NCI-H82 treated with DMSO at 0.1 percent for 48 hours (cell line): Measurements from ENCODE around the gene TMEM207.
"Not testable (repeated sequence)": the region's sequence is repeated elsewhere in the genome, so short reads cannot be mapped to it uniquely, and the experiment has no call there.

ENCODE experiments used
- DNase-seq: peaks from one replicate; lab custom pipeline; 2025; ENCODE audit not compliant: unreplicated experiment; lab: John Stamatoyannopoulos, UW

TMEM207 gene

DNA sequence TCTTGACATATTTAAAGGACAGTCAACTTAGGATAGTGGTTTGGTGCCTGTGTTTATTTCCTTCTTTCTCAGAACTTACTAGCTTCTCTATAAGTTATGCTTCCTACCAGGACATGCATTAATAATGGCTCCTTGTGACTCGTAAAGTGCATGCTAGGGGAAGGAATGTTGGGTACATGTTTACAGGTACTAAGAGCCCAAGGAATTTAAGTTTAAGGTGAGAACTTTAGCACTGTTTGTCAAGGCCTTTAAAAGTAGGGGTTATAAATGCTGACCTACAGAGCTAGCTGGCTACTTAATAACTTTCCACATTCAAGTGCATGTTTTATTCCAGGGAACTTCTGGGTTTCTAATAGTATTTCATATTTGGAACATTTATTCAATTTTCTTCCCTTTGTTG, at the start of gene TMEM207:
TMEM207 (minus strand) TSS at position 101 of the 400 bp plus-strand sequence; CDS start at position 9, 92 bp downstream.
- DNase-seq, result no peak

DNA sequence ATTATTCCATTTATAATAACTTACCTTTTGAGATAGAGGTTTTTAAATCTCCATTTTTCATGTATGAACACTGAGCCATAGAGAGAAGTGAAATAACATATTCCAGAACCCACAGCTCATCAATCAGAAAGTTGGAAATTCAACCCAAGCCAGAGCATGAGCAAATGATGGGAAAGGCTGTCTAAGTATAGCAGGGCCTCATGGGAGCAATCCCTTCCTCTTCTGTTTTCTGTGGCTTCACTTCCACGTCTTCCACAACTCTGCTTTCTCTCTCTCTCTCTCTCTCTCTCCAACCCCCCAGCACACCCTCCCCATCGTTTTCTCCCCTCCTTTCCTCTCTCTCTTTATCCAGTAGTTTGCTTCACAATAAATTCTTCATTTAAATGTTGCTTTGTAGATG, 49.4 kb upstream of the TMEM207 start:
- DNase-seq, result no peak

DNA sequence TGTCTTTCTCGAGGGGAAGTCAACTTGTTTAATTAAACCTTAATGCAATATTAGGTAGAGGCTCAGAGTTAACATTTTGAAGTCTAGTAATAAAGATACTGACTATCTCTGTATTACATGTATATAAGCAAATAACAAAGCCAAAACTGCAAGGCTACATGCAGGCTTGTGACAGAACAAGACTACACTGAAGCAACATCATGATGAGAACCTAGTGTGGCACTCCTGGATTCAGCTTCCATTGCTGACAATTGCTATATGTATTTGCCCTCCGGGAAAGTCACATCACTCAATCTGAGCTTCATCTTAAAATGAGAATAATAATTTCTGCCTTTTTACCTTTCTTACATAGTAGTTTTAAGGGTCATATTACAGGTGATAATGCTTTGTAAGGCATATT, 48.6 kb upstream of the TMEM207 start:
- DNase-seq, result no peak

GRCh38 chr3:190497811-190498210, 48.1 kb upstream of the TMEM207 start:
- no peak for DNase-seq

GRCh38 chr3:190496859-190497258, 47.2 kb upstream of the TMEM207 start:
- DNase-seq, result no peak

DNA sequence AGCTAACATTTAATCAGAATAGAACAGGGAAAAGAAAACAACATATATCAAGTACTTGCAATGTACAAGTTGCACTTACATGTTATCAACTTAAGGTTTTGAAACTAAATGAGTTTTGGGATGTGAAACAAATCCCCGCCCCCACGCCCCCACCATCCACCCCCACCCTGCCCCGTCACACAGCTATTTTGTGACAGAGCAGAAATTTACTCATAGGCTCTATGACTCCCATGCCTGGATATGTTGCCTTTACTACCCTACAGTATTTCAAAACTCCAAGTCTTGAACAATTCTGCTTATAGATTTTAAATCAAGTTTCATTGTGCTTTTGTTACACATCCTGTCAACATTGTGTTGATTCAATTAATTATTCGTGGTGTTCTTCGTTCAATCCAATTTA, 46.1 kb upstream of the TMEM207 start:
- DNase-seq, result no peak

DNA sequence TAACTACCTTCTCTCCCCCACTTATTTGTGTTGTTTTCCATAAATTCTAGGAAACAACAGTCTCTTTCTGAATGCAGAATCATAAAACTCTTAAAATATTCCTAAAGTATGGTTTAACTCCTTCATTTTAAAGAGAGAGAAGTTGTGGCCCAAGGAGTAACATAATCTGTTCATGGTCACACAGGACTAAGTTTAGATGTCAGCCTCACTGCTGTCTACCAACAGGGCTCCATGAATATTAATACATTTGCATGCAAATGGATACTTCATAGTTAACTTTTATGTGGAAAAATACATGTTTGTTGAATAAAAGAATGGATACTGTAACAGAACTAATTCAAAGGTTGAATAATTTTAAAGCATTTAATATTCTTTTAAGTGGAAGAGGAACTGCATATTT, 45.7 kb upstream of the TMEM207 start:
- no peak for DNase-seq

DNA sequence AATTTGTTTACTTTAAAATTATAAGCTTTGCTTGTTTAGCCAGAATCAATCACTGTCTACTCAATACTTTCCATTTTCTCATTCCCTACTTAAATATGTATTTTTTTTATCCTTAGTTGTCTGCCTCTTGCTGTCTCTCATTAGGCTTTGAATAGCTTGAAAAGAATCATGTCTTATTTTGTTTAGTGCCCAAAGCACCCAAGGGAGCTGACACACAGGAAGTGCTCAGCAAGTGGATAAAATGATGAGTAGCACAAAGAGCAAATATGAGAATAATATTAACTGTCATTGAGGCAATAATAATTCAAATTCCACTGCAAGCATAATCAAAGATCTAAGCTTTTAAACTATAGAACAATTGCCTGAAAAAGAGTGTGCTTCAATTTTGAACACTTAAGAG, 45.2 kb upstream of the TMEM207 start:
- no peak for DNase-seq

DNA sequence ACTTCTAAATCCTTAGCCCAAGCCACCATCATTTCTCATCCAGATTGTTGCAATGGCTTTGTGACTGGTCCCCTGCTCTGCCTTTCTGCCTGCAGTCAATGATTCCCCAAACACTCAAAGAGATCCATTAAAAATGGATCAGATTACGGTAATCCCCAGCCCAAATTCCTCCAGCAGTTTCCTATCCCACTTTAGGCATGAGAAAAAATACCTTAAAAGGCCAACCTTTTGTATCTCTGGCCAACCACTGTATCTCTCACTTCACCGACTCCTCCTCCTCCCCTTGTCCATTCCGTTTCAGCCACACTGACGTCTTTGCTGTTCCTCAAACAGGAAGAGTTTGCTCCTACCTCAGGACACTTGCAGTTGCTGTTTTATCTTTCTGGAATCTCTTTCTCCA, 43.3 kb upstream of the TMEM207 start:
- peak; percentile 12 for DNase-seq

GRCh38 chr3:190492129-190492528, 42.4 kb upstream of the TMEM207 start:
- DNase-seq, result no peak

DNA sequence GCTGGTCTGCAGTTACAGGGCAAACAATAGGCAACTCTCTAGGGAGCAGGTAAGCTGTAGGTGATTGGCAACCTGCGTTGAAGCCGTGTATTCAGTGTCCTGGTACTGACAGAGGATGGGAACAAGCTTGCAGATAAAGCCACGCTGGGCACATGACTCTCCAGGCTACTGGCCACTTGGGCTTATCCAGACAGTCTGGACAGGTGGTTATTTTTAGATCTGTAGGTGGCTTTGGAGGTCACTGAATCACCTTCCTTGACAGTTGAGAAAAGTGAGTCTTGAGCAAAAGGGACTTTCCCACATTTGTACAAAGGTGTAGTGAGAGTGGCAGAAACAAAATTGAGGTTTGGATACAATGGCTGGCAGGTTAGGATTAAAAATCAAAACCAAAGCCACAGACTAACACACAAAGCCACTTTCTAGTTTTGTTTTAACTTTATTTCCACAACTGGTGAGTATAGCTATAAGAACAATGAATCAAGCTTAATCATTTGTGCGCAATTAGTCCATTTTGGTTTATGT, 41.9 kb upstream of the TMEM207 start:
- no peak for DNase-seq

DNA sequence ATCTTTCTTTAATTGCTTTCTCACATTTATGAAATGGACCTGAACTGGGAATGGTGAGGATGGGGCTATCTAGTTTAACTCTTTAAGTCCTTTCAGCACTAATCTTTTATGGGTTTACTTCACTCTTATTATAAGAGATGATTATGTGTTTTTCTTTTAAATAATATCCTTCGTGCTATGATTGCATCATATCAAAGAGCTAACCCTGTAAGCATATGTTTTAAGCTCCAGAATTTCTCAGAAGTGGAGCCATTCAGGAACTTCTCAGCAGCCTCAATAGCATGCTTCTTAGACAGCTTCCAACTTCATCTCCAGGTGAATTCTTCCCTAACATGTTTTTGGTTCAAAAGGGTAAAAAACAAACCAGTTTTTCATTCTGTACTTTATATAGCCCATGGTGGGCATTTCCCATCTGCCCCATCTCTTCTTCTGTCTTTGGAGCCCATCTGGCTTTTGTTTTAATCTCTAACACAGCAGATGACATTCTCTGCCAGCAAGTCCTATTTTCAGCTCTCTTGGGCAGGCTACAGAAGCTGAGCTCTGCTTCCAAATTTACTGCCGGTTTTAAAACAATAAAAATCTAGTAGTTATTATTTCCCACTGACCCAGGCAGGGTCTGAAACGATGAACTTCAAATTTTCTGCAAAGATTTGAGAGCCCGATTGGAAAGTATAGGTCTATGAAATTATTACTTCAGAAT, 37.4 kb upstream of the TMEM207 start:
- no peak for DNase-seq

- no peak for DNase-seq
These were observed 36.8 kb upstream of the TMEM207 start for GRCh38 chr3:190486533-190486864.

- no peak for DNase-seq
These were observed 36.3 kb upstream of the TMEM207 start for GRCh38 chr3:190485830-190486532.

DNA sequence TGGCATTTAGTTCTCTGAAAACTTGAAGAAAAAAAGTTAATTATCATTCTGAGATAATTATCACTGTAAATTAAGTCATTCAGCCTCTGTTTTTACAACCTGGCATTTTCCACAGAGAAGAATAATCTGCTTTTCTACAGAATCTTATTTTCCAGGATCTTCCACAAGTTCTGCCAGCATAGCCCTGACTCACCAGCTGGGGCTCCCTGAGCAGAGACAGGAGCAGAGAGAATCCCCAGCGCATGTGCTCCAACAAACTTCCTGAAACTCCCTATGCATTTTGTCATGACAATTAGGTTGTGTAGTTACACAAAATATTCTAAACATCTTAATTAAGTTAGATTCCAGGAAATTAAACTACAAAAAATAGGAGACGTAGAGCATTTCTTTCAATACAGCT, 32.1 kb upstream of the TMEM207 start:
- DNase-seq, result no peak

GRCh38 chr3:190473261-190473660, 23.6 kb upstream of the TMEM207 start:
- DNase-seq, result not testable (repeated sequence)

DNA sequence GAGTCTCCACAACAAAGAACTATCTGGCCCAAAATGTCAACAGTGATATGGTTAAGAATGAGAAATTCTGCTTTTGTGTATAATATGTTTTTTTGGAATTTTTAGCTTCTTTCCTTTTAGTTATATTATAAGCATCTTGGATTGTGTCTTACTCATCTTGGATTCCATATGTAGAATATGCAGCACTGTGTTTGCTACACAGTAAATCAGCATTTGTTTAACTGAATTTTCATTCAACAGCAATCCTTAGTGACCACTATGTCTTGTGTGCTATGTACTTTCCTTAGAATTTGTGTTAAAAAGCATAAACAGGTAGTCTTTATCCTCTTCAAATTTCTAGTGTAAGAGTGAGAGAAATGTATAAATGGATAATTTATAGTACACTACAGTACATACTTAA, 18.2 kb upstream of the TMEM207 start:
- no peak for DNase-seq

DNA sequence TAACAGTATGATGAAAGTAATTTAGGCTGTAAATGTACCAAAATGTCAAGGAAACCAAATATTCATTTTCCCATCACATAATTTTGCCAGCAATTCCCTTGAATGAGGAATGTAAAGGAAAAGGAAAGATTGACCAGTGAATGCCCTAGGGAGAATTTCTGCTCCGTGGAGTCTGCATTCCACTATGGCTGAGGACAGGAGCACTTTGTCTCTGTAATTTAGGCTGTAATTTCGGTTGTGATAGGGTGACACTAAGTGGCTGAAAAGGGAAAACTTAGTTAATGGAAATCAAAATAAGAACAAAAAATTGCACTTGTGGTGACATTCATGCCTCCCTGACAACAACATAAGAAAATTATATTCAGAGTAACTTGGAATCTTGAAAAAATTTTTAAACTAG, 8.3 kb upstream of the TMEM207 start:
- DNase-seq, result no peak

- DNase-seq, result no peak
These were observed 7.1 kb upstream of the TMEM207 start for GRCh38 chr3:190456770-190457169.

- no peak for DNase-seq
These were observed 6.1 kb upstream of the TMEM207 start for GRCh38 chr3:190455828-190456227.

GRCh38 chr3:190448256-190448655, 1.4 kb downstream of the TMEM207 start:
- DNase-seq, result no peak

DNA sequence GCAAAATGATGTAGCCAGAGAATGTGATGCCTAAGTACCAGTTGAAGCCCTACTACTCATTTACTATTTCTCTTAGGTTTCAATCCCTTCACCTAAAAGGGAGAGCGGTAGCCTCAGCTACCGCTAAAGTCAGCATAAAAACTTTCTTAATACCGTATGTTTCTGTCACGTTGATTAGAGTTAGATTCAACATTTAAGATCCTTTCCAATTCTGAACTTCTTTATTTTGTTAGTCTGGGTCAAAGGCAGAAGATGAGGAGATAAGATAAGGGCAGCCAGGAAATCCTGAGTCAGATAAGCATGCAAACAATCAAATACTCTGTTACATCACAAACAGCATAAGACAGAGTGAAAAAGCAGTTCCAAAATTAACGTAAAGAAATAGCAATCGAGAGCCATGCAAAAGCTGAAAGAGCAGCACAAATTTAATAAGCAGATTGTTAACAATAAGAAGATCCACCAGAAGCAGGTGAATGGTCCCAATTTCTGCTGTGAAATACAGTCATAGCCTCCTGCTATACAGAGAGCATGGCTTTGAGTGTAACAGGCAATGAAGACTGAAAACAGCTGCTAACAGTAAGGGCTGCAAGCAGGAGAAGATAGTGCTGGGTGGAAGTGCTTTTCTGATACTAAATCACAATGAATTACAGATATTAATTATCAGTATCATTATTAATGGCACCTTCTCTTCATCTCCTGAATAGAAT, 3.0 kb downstream of the TMEM207 start:
- no peak for DNase-seq
